Measurements from ENCODE around the gene RAB7B.
A peak's percentile ranks its signal among the peaks of the same experiment; 100 is the strongest.

RAB7B gene

DNA sequence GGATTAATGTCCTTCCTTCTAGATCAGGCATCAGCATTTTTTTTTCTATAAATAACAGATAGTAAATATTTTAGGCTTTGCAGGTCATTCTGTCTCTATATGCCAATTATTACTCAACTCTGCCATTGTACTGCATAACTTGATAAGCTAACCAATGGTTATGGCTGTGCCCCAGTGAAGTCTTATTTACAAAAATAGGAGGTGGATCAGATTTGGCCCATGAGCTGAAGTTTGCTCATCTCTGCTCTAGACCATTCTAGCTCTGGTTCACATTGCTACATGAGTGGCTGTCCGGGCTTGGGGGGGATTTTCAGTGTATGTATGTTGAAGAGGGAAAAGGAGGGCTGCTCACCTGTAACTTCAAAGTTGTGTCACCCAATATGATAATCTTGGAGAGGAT lies 10.1 kb downstream of the RAB7B start:
- no peak for DNase-seq

DNA sequence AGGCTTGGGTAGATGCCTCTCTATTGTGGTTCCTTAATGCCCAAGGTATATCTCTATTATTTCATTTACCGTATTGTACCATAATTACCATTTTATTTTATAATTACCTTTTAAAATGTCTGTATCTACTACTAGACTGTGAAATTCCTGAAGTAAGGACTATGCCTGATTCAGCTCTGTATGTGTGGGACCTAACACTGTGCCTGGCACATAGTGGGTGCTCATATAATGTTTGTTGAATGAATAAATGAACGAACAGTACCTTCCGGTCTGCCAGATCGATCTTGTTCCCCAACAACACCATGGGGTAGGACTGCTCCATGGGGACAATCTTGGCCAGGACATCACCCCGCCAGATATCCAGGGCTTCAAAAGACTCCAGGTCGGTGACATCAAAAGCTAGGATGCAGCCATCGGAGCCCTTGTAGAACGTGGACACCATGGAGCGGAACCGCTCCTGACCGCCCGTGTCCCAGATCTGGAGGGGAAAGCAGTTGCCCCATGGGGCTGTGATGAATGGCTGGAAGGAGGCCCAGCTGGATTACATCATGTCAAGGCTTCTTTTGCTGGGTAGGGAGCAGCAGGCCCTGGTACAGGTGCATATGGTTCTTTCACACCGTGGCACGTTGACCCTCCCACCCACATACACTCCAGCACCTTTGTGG lies 10.8 kb downstream of the RAB7B start:
- no peak for DNase-seq

DNA sequence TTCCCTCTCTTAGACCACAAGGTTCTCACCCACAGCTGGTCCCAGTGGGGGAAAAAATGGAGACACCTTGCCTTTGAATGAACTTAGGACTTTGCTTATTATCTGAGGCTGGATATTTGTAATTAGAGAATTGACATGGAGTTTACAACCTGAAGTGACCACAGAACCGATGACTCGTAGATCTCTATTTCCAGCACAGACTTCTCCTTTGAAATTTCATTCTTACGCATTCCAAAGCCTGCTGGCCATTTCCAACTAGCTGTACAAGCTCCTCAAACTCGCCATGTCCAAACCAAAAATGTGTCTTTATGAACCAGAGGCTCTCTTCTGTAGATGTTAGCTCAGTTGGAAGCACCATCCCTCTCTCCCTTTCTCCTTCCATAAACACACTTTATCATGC lies 12.0 kb downstream of the RAB7B start:
- no peak for DNase-seq

DNA sequence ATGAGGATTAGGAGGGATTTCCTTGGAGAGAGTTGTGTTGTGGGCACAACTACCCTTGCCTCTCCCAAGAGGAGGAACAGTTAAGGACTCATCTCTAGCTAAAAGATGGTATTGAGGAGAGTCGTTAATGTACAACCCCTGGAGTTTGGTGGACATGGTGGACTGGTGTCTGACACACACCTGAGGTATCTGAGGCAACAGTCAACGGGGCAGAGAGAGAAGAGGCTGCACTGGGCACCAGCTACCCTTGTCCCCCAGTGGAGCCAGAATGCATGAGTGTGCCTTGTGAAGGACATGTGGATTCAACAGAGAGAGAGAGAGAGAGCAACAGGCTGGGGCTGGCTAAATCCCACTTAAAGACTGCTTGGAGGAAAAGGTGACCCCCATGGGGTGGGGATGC lies 13.0 kb downstream of the RAB7B start:
- no peak for DNase-seq

DNA sequence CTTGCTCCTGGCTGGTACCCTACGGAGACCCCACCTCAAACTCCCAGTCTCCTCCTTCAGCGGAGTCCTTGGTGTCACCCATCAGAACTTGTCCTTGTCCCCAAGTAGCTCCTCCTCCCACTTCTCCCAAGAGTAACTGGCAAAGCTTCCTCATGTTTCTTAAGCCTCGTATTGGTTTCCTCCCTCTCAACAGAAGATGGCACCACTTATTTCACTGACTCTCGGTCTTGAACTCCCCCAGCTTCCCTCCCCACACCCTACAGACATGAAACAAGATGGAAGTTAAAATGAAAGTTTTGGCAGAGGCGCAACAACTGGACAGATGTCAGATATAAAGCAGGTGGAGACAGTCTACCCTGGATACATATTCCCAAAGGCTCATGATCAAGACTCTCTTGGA lies 13.4 kb downstream of the RAB7B start:
- no peak for DNase-seq

DNA sequence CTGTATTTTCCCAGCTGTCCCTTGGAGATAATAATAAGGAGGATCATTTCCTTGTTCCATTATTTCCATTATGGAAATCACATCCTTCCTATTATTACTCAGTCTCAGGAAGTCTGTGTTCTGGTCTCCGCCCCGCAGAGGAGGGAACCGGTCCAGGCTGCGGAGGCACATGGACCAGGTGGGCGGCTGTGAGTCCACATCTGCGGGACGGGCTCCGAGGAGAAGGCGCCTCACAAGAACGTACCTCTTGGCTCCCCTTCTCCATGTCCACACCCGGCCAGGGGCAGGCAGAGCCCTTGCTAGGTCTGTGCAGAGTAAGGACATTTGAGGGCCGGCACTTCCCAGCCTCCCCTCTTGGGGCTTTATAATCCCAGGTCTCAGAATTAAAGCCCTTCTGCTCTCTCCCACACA lies 14.6 kb downstream of the RAB7B start:
- no peak for DNase-seq

DNA sequence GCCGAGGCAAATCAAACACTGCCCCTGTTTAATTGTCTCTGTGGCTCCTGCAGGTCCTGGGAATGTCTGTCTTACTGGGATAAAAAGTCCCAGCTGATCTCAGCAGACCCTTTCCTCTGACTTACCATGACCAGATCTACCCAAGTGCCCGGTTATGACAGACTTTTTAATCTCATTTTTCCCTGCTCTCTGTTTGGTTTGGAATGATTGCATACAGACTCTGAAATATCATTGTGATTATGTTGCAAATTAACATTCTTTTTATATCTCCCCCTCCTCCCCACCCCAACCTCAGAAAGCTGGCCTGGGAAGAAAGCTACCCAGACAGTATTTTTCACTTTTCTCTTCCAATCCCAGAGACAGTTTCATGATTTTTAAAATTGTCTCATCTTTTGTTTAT lies 16.3 kb downstream of the RAB7B start:
- no peak for DNase-seq

DNA sequence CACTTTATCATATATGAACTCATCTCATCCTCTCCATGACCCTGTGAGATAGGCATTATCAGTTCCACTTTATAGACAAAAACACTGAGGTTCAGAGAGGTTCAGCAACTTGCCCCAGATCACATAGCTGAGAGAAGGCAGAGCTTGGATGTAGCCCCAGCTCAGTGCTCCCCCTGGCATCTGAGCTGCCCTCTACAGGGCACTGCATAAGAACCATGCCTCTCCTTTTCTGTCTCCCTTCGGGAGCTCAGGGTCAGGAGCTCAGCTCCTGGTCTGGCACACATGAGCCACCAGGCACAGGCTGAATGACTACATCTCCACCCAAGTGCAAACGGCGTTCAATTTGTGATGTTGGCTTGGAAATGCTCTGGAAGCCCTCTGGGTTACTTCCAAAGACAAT lies 16.9 kb downstream of the RAB7B start:
- DNase-seq: no peak

DNA sequence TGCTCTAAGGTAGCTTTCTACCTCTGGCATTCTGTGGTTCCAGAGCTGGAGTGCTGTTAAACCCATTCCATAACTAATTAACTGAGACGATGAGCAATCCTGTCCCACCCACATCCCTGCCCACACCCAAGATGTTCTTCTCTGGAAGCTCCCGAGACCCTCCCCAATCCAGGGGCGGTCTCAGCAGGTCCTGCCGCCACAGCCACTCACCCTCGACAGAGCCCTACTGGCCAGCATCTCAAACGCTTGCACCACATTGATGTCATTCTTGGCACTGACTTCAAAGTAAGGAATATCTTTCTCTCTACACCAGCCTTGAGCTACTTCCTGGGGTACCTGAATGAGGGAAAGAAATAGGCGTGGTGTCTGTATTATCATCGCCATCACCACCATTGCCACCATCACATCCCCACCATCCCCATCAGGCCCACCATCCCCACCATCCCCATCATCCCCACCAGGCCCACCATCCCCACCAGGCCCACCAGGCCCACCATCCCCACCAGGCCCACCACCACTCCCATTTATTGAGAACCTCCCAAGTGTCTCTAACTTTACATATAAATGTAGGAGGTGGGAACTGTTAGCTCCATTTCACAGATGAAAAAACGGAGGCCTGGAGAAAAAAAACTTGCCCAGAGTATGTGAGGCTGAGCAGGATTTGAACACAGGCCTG lies 17.7 kb downstream of the RAB7B start:
- DNase-seq: no peak

DNA sequence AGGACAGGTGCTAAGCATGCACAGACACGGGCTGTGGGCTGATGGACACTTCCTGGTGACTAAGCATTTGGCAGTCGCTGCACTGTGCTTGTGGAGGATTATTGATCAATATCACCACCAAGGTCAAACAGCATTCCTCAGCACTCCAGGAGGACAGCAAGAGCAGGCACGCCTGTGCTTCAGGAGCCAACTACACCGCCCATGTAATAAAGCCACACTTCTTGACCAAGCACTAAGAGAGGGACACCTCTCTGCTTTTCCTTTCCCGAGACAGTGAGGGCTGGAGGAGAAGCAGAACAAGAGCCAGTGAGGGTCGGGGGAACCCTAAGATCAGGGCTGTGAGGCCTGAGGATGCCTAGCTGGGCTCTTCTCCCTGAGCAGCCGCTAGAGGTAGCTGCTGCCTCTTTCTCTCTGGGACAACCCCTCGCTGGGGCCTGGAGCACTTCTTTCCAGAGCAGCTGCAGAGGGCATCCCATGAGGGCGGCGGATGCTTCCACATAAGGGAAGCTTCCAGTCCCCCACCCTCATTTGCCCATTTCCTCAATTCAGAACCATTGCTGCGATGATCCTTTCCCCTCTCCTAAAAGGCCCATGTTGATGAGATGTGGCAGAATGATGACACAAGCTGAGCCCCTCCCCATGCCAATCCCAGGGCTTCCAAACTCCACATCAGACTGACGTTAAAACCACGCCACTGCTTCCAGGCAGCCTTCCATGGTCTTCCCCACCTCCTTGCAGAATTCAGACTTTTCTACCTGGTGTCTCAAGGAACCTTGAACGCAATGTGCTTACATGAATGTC lies 19.1 kb downstream of the RAB7B start:
- DNase-seq: peak; percentile 17 to 55

DNA sequence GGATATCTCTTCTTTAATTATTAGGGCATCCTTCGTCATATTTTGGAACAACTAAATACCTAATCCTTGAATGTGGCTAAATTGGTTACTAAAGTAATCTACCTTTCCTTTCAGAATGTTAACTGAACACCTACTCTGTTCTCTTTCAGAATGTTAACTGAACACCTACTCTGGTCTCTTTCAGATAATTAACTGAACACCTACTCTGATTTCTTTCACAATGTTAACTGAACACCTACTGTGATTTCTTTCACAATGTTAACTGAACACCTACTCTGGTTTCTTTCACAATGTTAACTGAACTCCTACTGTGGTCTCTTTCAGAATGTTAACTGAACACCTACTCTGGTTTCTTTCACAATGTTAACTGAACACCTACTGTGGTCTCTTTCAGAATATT lies 21.9 kb downstream of the RAB7B start:
- no peak for DNase-seq

DNA sequence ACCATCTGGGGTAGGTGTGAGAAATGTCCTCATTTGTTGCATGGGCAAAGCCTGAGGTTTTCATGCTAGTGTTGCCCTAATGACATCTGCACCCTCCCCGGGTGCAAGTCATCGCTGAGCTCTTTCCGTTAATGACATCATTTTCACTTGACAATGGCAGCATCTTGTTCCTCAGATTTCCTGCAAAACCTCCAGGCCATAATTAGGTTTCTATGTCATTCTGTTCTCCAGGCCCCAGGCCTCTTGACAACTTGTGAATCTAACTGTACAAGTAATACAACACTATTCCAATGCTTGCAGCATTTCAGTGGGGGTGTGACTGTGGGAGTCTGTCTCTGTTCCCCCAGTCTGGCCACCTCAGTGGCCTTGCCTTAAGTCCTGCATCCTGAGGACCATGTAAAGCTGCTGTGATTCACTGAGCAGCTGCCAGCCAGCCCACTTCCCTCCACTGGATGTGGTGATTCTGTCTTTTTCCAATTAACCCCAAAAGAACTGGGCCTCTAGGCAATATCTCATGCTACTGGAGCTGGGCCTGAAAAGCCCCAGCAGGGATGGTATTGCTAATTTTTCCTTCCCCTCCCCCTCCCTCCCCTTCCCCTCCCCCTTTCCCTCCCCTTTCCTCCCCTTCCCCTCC lies 22.8 kb downstream of the RAB7B start:
- DNase-seq: no peak

DNA sequence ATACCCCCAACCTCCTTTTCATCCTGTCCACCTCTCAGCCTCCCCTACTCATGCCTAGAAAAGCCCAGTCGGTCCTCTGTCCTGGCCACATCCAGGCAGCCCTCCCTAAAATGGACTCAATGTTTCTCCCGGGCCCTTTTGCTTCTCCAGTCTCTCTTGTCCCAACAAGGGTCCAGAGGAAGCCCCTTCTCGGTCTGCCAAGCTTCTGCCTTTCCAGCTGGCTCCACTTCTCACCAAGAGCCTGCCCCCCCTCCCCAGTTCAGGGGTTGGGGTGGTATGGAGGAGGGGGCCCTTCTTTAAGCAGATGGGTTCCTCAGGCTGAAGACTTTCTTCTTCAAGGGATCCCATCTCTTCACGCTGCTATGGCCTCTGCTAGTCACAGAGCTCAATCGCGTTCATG lies 23.9 kb downstream of the RAB7B start:
- no peak for DNase-seq

DNA sequence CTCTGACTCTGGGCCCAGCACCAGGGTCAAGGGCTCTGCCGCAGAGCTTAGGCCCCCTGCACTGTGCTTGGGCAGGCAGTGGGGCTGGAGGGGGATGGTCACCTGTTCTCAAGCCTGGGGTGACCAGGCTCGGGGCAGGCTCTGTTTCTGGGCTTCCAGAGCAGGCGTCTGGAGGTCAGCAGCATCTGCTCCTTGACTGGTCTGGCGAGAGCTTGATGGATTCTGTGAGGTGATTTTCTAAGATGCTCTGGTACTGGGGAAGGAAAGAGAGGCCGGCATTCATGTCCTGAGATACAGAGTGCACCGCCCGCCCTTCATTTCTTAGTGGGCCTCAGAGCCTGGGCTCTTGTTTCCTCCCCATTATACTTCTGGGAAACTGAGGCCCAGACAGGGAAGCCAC lies 24.5 kb downstream of the RAB7B start:
- DNase-seq: no peak

DNA sequence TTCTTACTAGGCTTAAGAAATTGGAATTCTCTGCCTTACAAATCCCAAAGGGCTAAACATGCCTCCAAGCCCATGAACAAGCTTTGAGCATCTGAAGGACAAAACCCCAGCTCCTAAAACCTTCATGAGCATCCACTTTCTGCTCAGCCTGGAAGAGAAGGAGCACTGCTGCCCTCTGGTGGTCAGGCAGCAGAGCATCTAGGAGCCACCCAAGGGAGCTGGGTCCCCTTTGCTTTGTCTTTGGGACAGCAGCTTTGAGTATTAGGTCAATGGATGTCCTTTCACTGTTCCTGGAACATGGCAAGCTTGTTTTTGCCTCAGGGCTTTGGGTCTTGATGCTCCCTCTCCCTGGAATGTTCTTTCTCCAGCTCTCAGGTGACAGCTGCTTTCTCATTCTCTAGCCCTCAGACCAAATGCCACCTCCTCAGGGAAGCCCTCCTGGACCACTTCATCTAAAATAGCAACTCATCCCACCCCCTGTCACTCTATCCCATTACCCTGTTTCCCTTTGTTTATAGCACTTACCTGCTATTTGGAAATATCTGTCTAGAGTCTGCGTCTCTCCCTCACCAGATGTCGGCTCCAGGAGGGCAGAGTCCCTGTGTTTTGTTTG lies 25.7 kb downstream of the RAB7B start:
- DNase-seq: peak; percentile 94 to 96

DNA sequence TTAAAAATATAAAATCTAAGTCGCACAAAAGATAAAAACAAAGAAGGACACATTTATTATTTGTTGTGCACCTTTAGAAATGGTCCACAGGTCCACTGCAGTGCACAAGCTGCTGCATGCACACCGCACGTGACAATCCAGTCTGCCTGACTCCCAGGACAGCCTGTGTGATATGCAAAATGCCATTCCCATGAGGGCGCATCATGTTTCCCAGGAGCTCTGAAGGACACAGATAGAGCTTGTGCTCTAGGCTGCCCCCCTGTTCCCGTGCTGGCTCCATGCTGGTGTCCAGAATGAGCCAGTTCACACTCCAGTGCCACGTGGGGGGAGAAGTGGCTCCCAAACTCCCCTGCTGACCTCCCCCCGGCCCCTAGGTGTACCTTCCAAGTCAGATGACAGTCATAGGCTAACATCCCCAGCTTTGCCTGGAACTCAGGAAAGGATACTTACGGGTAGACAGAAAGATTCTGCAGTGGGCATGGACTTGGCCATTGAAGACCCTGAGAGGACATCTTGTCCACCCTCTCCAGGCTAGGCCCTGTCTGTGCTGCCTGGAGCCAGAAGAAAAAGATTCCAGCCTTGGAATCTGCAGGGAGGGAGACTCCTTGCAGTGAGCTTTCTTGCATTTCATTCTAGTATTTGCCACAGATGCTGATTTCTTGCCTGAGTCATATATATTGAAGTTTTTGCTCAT lies 26.3 kb downstream of the RAB7B start:
- peak; percentile 88 to 93 for DNase-seq

DNA sequence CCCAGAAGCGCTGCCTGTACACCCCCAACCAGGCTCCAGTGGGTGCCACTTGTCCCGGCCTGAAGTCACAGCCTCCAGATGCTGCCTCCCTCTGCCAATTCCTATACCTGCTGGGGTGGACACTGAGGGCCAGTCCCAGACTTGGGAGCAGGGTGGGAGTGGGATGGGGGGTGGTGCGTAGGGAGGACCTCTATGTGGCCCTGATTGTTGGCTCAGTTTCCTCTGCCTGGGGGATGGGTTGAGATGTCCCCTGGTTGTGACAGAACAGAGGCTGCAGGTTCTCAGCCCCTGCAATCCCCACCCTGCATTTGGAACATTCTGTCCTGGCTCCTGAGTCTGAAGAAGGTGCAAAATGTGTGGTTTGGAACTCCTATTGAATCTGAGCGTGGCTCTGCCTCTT lies 27.2 kb downstream of the RAB7B start:
- DNase-seq: no peak

DNA sequence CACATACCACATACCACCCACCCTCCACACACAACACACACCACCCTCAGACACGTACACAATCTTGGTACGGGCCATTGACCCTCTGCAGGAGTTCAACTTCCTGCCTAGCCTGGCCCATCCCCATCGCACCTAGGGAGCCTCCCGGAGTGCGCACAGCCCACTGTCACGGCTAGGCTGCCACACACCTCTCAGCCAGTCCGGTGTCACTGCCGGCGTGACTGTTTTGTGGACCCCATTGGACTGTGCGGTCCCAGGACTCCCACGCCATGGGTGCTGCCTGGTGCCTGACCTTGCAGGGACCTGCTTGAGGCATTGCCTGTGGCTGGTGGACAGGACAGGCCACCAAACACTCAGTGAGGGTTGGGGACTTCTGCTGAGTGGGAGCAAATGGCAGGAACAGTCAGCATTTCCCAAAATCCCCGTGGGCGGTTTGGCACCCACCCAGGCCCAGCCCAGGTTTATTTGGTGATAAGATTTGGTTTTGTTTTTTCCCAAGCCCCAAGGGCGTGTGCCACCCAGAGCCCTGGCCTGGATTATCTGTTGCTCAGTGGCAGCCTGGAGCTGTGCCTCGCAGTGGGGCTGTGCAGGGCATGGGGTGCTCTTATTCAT lies 27.7 kb downstream of the RAB7B start:
- no peak for DNase-seq

DNA sequence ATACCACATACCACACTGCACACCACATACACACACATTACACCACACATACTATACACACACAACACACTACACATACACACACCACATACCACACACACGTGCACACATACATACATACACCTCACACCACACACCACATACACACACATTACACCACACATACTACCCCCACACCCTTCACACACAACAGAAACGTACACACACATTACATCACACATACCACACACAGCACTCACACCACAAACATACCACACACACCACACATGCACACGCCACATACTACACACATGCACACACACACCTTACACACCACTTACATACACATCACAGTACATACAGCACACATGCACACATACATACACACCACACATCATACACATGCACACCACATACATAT lies 28.5 kb downstream of the RAB7B start:
- DNase-seq: no peak

DNA sequence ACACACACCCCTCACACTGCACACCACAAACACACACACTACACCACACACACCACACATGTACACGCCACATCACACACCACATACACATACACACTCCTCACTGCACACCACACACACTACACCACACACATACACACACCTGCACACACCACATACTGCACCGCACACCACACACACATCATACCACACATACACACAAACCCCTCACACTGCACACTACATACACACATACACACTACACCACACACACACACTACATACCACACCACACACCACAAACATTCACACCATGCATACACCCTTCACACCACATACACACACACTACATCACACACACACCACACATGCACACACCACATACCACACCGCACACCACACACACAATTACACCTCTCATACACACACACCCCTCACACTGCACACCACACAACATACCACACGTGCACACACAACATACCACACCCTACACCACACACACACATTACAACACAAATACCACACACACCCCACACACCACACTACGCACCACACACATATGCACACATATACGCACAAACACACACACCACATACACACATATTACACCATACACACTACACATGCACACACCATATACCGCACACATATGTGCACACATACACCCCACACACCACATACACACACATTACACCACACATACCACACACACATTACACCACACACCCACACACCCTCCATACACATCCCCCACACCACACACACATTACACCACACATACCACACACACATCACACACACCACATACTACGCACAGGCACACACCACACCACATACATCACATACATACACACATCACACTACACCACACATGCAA lies 29.6 kb downstream of the RAB7B start:
- DNase-seq: no peak

DNA sequence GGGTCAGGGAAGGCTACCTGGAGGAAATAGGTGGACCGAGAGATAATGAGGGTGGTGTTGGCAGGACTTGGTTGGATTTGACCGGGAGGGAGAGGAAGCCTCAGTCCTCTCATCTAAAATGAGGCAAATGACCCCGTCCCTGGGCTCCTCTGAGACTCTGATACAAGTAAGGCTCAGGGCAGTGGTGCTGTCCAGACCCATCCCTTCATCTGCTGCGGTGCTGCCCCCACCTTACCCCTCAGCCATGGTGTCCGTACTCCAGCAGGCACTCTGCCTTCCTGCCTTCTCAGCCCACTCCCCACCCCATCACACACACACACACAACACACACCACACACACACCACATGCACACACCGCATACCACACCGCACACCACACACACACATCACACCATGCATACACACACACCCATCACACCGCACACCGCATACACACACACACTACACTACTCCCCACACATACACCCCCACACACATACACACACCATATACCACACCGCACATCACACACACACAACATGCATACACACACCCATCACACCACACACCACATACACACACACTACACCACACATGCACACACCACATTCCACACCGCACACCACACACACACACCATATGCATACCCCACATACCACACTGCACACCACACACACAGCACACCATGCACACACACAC lies 30.6 kb downstream of the RAB7B start:
- no peak for DNase-seq

Data from NCI-H187 (cell line).